Neural progenitor cell (in vitro differentiated cells): ENCODE data around the gene NKAIN4.

Source experiments
- CTCF ChIP-seq: fragments of 200-600 bp; sonication (generic); IDR thresholded peaks from 2 replicates; pipeline ENCODE4 v1.5.1; 2017; ENCODE audit warnings: antibody characterized with exemption, mild to moderate bottlenecking
- EZH2phosphoT487 ChIP-seq: fragments of 200-600 bp; sonication (generic); IDR thresholded peaks from 2 replicates; pipeline ENCODE4 v1.6.1; 2017; ENCODE audit warnings: antibody characterized with exemption

DNA sequence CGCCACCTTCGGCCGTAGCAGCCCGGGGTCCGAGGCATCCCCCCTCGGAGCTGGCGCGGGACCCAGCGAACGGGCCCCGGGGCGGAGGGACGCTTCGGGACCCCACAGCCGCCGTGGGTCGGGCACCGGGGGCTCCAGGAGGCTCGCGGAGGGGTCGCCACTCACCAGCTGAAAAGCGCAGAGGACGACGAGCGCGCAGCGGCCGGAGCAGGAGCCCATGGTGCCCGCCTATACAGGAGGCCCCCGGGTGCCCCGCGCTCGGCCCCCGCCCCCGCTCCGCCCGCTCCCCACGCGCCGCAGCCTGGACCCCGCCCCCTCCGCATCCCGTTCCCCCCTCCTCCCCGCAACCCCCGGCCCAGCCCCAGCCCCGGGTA is at the start of gene NKAIN4:
- no peak for TF ChIP-seq CTCF
- no peak for TF ChIP-seq EZH2phosphoT487
